HG02642 (cell line): Measurements from ENCODE around the gene GLRX3.

ENCODE experiments used
- ATAC-seq: cut with Tn5 transposase; IDR thresholded peaks from one replicate; pipeline ENCODE4 v1.9.1; 2021; ENCODE audit warnings: mild to moderate bottlenecking; ENCODE audit not compliant: unreplicated experiment, poor library complexity

Gene GLRX3

GRCh38 chr10:130137090-130137448, 878 bp downstream of the GLRX3 start:
- no peak for ATAC-seq

- no peak for ATAC-seq
These were observed 1.7 kb downstream of the GLRX3 start for GRCh38 chr10:130137659-130138478.

GRCh38 chr10:130138479-130138866, 2.3 kb downstream of the GLRX3 start:
- no peak for ATAC-seq

- no peak for ATAC-seq
These were observed 4.2 kb downstream of the GLRX3 start for GRCh38 chr10:130140425-130140824.

- no peak for ATAC-seq
These were observed 4.8 kb downstream of the GLRX3 start for GRCh38 chr10:130141038-130141437.

GRCh38 chr10:130141460-130141859, 5.3 kb downstream of the GLRX3 start:
- ATAC-seq, result peak; percentile 21

- peak; percentile 91 for ATAC-seq
These were observed 5.7 kb downstream of the GLRX3 start for GRCh38 chr10:130141878-130142277.

- no peak for ATAC-seq
These were observed 9.9 kb downstream of the GLRX3 start for GRCh38 chr10:130146042-130146441.

GRCh38 chr10:130159192-130159794, 23.1 kb downstream of the GLRX3 start:
- no peak for ATAC-seq

- ATAC-seq, result peak; percentile 57
These were observed 24.6 kb downstream of the GLRX3 start for GRCh38 chr10:130160775-130161174.

GRCh38 chr10:130161331-130161730, 25.1 kb downstream of the GLRX3 start:
- no peak for ATAC-seq

GRCh38 chr10:130167193-130167592, 31.0 kb downstream of the GLRX3 start:
- ATAC-seq, result no peak

- ATAC-seq, result no peak
These were observed 31.5 kb downstream of the GLRX3 start for GRCh38 chr10:130167707-130168106.

- no peak for ATAC-seq
These were observed 33.1 kb downstream of the GLRX3 start for GRCh38 chr10:130169136-130169859.

- no peak for ATAC-seq
These were observed 35.0 kb downstream of the GLRX3 start for GRCh38 chr10:130171196-130171595.

GRCh38 chr10:130174328-130174727, 38.1 kb downstream of the GLRX3 start:
- ATAC-seq, result no peak

- no peak for ATAC-seq
These were observed 38.9 kb downstream of the GLRX3 start for GRCh38 chr10:130175074-130175473.

GRCh38 chr10:130177250-130177649, 41.1 kb downstream of the GLRX3 start:
- ATAC-seq, result no peak

GRCh38 chr10:130179640-130180039, 43.4 kb downstream of the GLRX3 start:
- no peak for ATAC-seq

GRCh38 chr10:130180416-130180815, 44.2 kb downstream of the GLRX3 start:
- ATAC-seq, result no peak

- no peak for ATAC-seq
These were observed 45.7 kb downstream of the GLRX3 start for GRCh38 chr10:130181858-130182257.
